HG03565 (cell line): Measurements from ENCODE around the gene SUPT3H.

Experiments
- ATAC-seq: cut with Tn5 transposase; IDR thresholded peaks from one replicate; pipeline ENCODE4 v1.9.1; 2021; ENCODE audit warnings: mild to moderate bottlenecking, moderate library complexity; ENCODE audit not compliant: unreplicated experiment

SUPT3H gene

GRCh38 chr6:45377554-45378333 lies at the start of gene SUPT3H:
SUPT3H (minus strand) TSS chr6:45377934.
- ATAC-seq = peak; percentile 82

GRCh38 chr6:45426251-45426650 lies 48.5 kb upstream of the SUPT3H start:
- ATAC-seq = no peak

GRCh38 chr6:45424451-45424861 lies 46.7 kb upstream of the SUPT3H start:
- no peak for ATAC-seq

- no peak for ATAC-seq
These were observed 46.2 kb upstream of the SUPT3H start for GRCh38 chr6:45423824-45424450.

GRCh38 chr6:45423111-45423823 lies 45.5 kb upstream of the SUPT3H start:
- no peak for ATAC-seq

- ATAC-seq = no peak
These were observed 44.9 kb upstream of the SUPT3H start for GRCh38 chr6:45422503-45423110.

GRCh38 chr6:45421709-45422502 lies 44.2 kb upstream of the SUPT3H start:
- ATAC-seq = no peak

- no peak for ATAC-seq
These were observed 43.4 kb upstream of the SUPT3H start for GRCh38 chr6:45420909-45421708.

GRCh38 chr6:45420083-45420908 lies 42.6 kb upstream of the SUPT3H start:
- ATAC-seq = no peak

- ATAC-seq = no peak
These were observed 41.9 kb upstream of the SUPT3H start for GRCh38 chr6:45419571-45420082.

GRCh38 chr6:45417436-45417835 lies 39.7 kb upstream of the SUPT3H start:
- no peak for ATAC-seq

GRCh38 chr6:45416700-45417099 lies 39.0 kb upstream of the SUPT3H start:
- ATAC-seq = no peak

- ATAC-seq = no peak
These were observed 38.2 kb upstream of the SUPT3H start for GRCh38 chr6:45415788-45416518.

- no peak for ATAC-seq
These were observed 37.6 kb upstream of the SUPT3H start for GRCh38 chr6:45415315-45415714.

- ATAC-seq = no peak
These were observed 34.2 kb upstream of the SUPT3H start for GRCh38 chr6:45411959-45412358.

- no peak for ATAC-seq
These were observed 22.3 kb upstream of the SUPT3H start for GRCh38 chr6:45400021-45400420.

- ATAC-seq = no peak
These were observed 20.5 kb upstream of the SUPT3H start for GRCh38 chr6:45398075-45398813.
